ENCODE data around the gene MEMO1.

DNA sequence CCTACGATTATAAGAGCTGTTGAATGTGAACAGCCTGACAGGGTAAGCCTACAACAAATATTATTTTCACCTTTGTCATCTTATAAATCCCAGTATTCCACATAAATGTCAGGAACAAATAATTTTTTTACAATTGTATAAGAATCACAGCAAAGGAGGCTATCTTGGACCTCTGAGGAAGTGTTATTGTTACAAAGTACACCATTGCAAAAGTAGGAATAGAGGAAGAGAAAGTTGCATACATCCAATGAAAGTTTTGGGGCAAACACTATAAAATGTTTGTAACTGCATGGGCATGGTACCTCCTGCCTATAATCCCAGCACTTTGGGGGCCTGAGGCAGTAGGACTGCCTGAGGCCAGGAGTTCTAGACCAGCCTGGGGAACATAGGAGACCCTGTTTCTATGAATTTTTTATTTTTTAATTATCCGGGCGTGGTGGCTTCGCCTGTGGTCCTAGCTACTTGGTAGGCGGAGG lies 715 bp upstream of the MEMO1 start:
- TF ChIP-seq, protein P1, sequence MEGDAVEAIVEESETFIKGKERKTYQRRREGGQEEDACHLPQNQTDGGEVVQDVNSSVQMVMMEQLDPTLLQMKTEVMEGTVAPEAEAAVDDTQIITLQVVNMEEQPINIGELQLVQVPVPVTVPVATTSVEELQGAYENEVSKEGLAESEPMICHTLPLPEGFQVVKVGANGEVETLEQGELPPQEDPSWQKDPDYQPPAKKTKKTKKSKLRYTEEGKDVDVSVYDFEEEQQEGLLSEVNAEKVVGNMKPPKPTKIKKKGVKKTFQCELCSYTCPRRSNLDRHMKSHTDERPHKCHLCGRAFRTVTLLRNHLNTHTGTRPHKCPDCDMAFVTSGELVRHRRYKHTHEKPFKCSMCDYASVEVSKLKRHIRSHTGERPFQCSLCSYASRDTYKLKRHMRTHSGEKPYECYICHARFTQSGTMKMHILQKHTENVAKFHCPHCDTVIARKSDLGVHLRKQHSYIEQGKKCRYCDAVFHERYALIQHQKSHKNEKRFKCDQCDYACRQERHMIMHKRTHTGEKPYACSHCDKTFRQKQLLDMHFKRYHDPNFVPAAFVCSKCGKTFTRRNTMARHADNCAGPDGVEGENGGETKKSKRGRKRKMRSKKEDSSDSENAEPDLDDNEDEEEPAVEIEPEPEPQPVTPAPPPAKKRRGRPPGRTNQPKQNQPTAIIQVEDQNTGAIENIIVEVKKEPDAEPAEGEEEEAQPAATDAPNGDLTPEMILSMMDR (conservative IDR thresholded peaks at IDR 0.05; ENCODE audit: low read depth, low read length) = no peak
- no peak for TF ChIP-seq EZH2phosphoT487 (IDR thresholded peaks at IDR 0.05; ENCODE audit: borderline replicate concordance, low read length)

Measured in PC-3 (cell line).